ENCODE data around the gene YBX3.

The YBX3 gene

GRCh38 chr12:10668526-10668925, 54.6 kb downstream of the YBX3 start:
- DNase-seq: no peak

- no peak for DNase-seq
Observed at GRCh38 chr12:10667581-10667980, 55.5 kb downstream of the YBX3 start.

- DNase-seq: no peak
Observed at GRCh38 chr12:10664499-10664898, 58.6 kb downstream of the YBX3 start.

- no peak for DNase-seq
Observed at GRCh38 chr12:10663869-10664268, 59.3 kb downstream of the YBX3 start.

- no peak for DNase-seq
Observed at GRCh38 chr12:10661338-10661737, 61.8 kb downstream of the YBX3 start.

GRCh38 chr12:10654003-10654402, 69.1 kb downstream of the YBX3 start:
- no peak for DNase-seq

GRCh38 chr12:10652192-10652591, 70.9 kb downstream of the YBX3 start:
- DNase-seq: no peak
